DND-41 (cell line): ENCODE measurements around the gene LMF1.
A peak's percentile ranks its signal among the peaks of the same experiment; 100 is the strongest.

Experiments
- ATAC-seq: fragments of 200-7000 bp; cut with Tn5 transposase; 3 replicates; pipeline ENCODE4 v1.9.1; 2021; ENCODE audit warnings: low read depth; ENCODE audit not compliant: insufficient read depth
- DNase-seq: peaks from one replicate; pipeline ENCODE4 v3.0.0-alpha.2; 2020
- H2AFZ ChIP-seq: 2 replicates; pipeline ENCODE4 v1.6.0; 2012; ENCODE audit warnings: low read depth, low read length
- H3K27ac ChIP-seq: 2 replicates; pipeline ENCODE4 v1.5.1; 2012; ENCODE audit warnings: low read length, inconsistent platforms
- H3K27me3 ChIP-seq: fragments of 200-600 bp; sonication (generic); 2 replicates; pipeline ENCODE4 v1.6.0; 2012; ENCODE audit warnings: low read length, mild to moderate bottlenecking, inconsistent platforms; ENCODE audit not compliant: insufficient read depth, poor library complexity
- H3K36me3 ChIP-seq: 2 replicates; pipeline ENCODE4 v1.5.1; 2012; ENCODE audit warnings: low read length, inconsistent platforms; ENCODE audit not compliant: insufficient read depth
- H3K4me1 ChIP-seq: 2 replicates; pipeline ENCODE4 v1.5.1; 2012; ENCODE audit warnings: mild to moderate bottlenecking, low read length; ENCODE audit not compliant: insufficient read depth
- H3K4me2 ChIP-seq: 2 replicates; pipeline ENCODE4 v1.6.0; 2012; ENCODE audit warnings: mild to moderate bottlenecking, moderate library complexity, low read length, inconsistent platforms; ENCODE audit not compliant: insufficient read depth
- H3K4me3 ChIP-seq, 2 experiments: fragments of 200-600 bp in 1 of 2; shearing (Covaris generic) in 1 of 2; 2 replicates each; pipeline ENCODE4 v1.5.1; 2012 to 2016; ENCODE audit warnings: inconsistent platforms in 2 of 2, low read length in 2 of 2, mild to moderate bottlenecking in 2 of 2, low read depth in 1 of 2, moderate library complexity in 1 of 2
- H3K79me2 ChIP-seq: 2 replicates; pipeline ENCODE4 v1.6.0; 2012; ENCODE audit warnings: low read length, inconsistent platforms; ENCODE audit not compliant: insufficient read depth
- H3K9ac ChIP-seq: 2 replicates; pipeline ENCODE4 v1.6.0; 2012; ENCODE audit warnings: low read depth, mild to moderate bottlenecking, inconsistent platforms, low read length, moderate library complexity
- H3K9me3 ChIP-seq: 2 replicates; pipeline ENCODE4 v1.5.1; 2012; ENCODE audit warnings: low read length, moderate library complexity, mild to moderate bottlenecking, inconsistent platforms; ENCODE audit not compliant: insufficient read depth, severe bottlenecking
- H4K20me1 ChIP-seq: 2 replicates; pipeline ENCODE4 v1.6.0; 2012; ENCODE audit warnings: low read length; ENCODE audit not compliant: insufficient read depth
- EZH2 ChIP-seq: IDR thresholded peaks from 3 replicates; pipeline ENCODE4 v1.6.1; 2012; ENCODE audit warnings: borderline replicate concordance, low read depth, mild to moderate bottlenecking, moderate library complexity, low read length, inconsistent platforms; ENCODE audit not compliant: severe bottlenecking
- TF ChIP-seq, protein P1 (sequence below): IDR thresholded peaks from 2 replicates; pipeline ENCODE4 v1.5.1; 2012; ENCODE audit warnings: borderline replicate concordance, low read length, moderate library complexity, mild to moderate bottlenecking; ENCODE audit not compliant: poor library complexity, severe bottlenecking; ENCODE audit errors: extremely low read depth

The LMF1 gene

DNA sequence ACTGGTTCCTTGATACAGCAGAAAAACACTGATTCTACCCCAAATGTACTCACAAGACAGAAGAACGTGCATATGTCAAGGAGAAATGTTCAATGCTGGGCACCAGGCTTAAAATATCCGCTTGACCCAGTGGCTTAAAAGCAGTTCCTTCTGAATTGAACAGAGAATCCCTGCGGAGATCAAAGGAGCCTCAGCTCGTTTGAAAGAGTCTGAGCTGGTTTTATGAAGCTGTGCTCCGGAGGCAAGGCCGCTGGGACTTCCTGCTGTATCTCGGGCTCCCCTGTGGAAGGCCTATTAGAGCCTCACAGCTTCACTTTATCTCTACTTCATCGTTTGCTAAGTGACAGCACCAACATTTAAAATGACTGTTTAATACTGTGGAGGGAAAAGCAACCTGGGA lies 2.2 kb downstream of the LMF1 start:
- Histone ChIP-seq H3K9ac (no peak overlapping the region), H3K27me3 (no peaks in the 10 kb centered on the region), H3K4me2 (peak overlapping the region; percentile 28), H2AFZ (no peak overlapping the region), H4K20me1 (no peaks in the 10 kb centered on the region), H3K9me3 (peaks cover 6% of the 10 kb centered on the region), H3K4me3 (no peak overlapping the region), H3K36me3 (peaks cover 37% of the 10 kb centered on the region), H3K27ac (no peak overlapping the region), H3K4me1 (peaks cover 26% of the 10 kb centered on the region), H3K79me2 (peaks cover 38% of the 10 kb centered on the region)
- DNase-seq (no peak), ATAC-seq (no peak)
- TF ChIP-seq, protein P1, sequence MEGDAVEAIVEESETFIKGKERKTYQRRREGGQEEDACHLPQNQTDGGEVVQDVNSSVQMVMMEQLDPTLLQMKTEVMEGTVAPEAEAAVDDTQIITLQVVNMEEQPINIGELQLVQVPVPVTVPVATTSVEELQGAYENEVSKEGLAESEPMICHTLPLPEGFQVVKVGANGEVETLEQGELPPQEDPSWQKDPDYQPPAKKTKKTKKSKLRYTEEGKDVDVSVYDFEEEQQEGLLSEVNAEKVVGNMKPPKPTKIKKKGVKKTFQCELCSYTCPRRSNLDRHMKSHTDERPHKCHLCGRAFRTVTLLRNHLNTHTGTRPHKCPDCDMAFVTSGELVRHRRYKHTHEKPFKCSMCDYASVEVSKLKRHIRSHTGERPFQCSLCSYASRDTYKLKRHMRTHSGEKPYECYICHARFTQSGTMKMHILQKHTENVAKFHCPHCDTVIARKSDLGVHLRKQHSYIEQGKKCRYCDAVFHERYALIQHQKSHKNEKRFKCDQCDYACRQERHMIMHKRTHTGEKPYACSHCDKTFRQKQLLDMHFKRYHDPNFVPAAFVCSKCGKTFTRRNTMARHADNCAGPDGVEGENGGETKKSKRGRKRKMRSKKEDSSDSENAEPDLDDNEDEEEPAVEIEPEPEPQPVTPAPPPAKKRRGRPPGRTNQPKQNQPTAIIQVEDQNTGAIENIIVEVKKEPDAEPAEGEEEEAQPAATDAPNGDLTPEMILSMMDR: no peak
- TF ChIP-seq EZH2: no peak

DNA sequence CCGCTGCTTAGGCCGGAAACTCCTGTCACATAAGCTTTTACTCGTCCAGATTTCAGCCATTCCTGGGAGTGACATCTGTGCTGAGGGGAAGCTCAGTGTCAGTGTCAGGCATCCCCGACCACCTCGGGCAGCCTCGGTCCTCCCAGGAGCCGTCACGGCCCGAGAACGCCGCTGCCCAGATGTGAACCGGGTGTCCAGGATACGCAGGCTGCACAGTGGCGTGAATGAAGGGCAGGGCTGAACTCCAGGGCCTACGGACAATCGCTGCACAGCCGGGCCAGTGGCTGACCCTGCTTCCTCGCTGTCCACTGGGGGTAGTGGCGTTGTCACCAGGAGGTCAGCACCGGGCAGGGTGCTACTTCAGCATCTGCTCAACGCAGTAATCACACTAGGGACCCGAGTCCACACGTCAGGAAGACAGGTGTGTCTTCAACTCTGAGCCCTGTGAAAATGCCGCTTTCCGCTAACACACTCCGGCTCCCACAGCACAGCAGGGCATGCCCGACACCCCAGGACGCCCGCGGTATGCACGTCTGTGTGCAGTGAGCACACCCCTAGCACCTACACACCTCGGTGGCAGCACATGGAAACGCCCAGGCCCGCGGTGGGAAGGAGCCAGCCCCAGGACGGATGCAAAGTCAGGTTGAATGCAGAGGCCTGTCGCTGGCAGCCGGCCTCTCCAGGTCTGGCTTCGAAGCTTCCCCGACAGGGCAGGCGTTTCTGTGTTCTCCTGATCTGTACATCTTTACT lies 3.1 kb downstream of the LMF1 start:
- no peak overlapping the region for H3K9ac ChIP-seq
- DNase-seq: no peak
- no peak overlapping the region; the same call in 1 of the 2 replicates for H3K4me2 ChIP-seq
- TF ChIP-seq, protein P1: no peak
- no peak for TF ChIP-seq EZH2
- no peak overlapping the region for H3K27ac ChIP-seq
- peaks cover 41% of the 10 kb centered on the region for H3K36me3 ChIP-seq
- ATAC-seq: no peak
- H3K9me3 ChIP-seq: peaks cover 6% of the 10 kb centered on the region
- no peaks in the 10 kb centered on the region for H3K27me3 ChIP-seq
- peaks cover 26% of the 10 kb centered on the region for H3K4me1 ChIP-seq
- no peak overlapping the region for H2AFZ ChIP-seq
- peaks cover 9% of the 10 kb centered on the region for H4K20me1 ChIP-seq
- H3K4me3 ChIP-seq: no peak overlapping the region
- peaks cover 43% of the 10 kb centered on the region for H3K79me2 ChIP-seq

DNA sequence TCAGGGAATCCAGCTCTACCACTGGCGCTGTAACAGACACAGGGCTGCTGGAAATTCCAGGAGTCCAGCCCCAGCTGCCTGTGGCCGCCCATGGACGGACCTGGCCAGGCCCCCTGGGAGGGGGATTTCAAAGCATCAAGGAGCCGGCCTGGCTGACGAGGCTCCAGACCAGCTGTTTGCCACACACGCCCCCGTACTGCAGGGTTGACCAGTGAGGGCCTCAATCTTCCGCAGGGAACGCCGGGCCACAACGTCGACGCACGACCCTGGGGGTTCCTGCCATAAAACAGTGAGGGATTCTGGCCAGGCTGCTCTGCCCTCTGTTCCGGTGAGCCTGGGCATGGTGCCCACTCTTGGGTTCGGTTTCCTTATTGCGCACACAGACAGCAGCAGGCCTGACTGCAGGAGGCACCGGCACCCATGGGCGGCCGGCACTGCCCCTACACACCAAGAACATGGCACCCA lies 3.7 kb downstream of the LMF1 start:
- Histone ChIP-seq H3K9ac (no peak overlapping the region), H4K20me1 (peaks cover 9% of the 10 kb centered on the region), H3K9me3 (peaks cover 6% of the 10 kb centered on the region), H3K4me3 (no peak overlapping the region), H3K27ac (no peak overlapping the region), H3K4me2 (no peak overlapping the region), H2AFZ (no peak overlapping the region), H3K36me3 (peaks cover 41% of the 10 kb centered on the region), H3K4me1 (peaks cover 26% of the 10 kb centered on the region), H3K27me3 (no peaks in the 10 kb centered on the region), H3K79me2 (peaks cover 45% of the 10 kb centered on the region)
- TF ChIP-seq, protein P1: no peak
- no peak for TF ChIP-seq EZH2
- ATAC-seq: no peak
- DNase-seq: no peak
